Gastrocnemius medialis (tissue), 4 donors: ENCODE measurements around the gene HIBCH. TPM values are rescaled to one million over a fixed set of nuclear protein-coding genes. Genes with fewer than 3 reads are reported as not detected.
"Not testable (repeated sequence)": the region's sequence is repeated elsewhere in the genome, so short reads cannot be mapped to it uniquely, and the experiment has no call there.

Source experiments
- ATAC-seq, 2 donors: fragments of 150-250 bp; one replicate each; pipeline ENCODE4 v1.9.1; 2016
- DNase-seq, 2 donors: peaks; one replicate each; pipeline ENCODE4 v3.0.0-alpha.2; 2019
- H3K27ac ChIP-seq, 4 donors: fragments of 200-600 bp; sonication (generic); 1 replicate in 1 of 4; 2 replicates in 3 of 4; pipeline ENCODE4 v1.5.1; 2016 to 2018; ENCODE audit warnings: mild to moderate bottlenecking in 2 of 4, moderate library complexity in 1 of 4
- H3K27me3 ChIP-seq, 3 donors: fragments of 200-600 bp; sonication (generic) in 2 of 3; 1 replicate in 1 of 3; 2 replicates in 2 of 3; pipeline versions ENCODE4 v1.5.1 to v1.6.0; 2016 to 2019; ENCODE audit warnings: mild to moderate bottlenecking in 1 of 3, moderate library complexity in 1 of 3
- H3K36me3 ChIP-seq, 2 donors: fragments of 200-600 bp; sonication (generic) in 1 of 2; one replicate each; pipeline ENCODE4 v1.5.1; 2017 to 2018
- H3K4me1 ChIP-seq, 2 donors: fragments of 200-600 bp; sonication (generic) in 1 of 2; one replicate each; pipeline ENCODE4 v1.5.1; 2016 to 2017; ENCODE audit warnings: mild to moderate bottlenecking in 2 of 2
- H3K4me3 ChIP-seq, 4 donors: fragments of 200-600 bp; sonication (generic) in 3 of 4; 1 replicate in 1 of 4; 2 replicates in 3 of 4; pipeline ENCODE4 v1.5.1; 2016 to 2019; ENCODE audit warnings: mild to moderate bottlenecking in 2 of 4
- H3K9me3 ChIP-seq, 3 donors: fragments of 200-600 bp; sonication (generic) in 2 of 3; 1 replicate in 1 of 3; 2 replicates in 2 of 3; pipeline ENCODE4 v1.5.1; 2016 to 2019
- POLR2A ChIP-seq, 2 donors: fragments of 450-650 bp; IDR thresholded peaks; one replicate each; pipeline ENCODE4 v1.6.1; 2017; ENCODE audit warnings: antibody characterized with exemption in 2 of 2, mild to moderate bottlenecking in 2 of 2, moderate library complexity in 2 of 2
- in situ Hi-C, 4 donors: fragments of 200-750 bp; cut with MboI; loops; one replicate each; pipeline versions ENCODE4 v1.15.0 to v1.8.0; 2017; ENCODE audit warnings: low sequenced_read_pairs in 4 of 4
- intact Hi-C: fragments of 100-400 bp; cut with DNase I; formaldehyde crosslinking; loops from one replicate; pipeline ENCODE4 v1.15.1; 2023; ENCODE audit warnings: low total_unique reads
- total RNA-seq, 4 donors: library from RNA; depleted of rRNA; stranded (reverse); fragments of >200 nt; gene quantifications; one replicate each; pipeline versions ENCODE4 v1.1.0 to v1.2.3, GENCODE V29; 2016
- TF ChIP-seq, protein P1 (sequence below), 5 experiments: fragments of 450-650 bp in 3 of 5; fragments of 200-600 bp in 2 of 5; sonication (generic) in 2 of 5; IDR thresholded peaks in 4 of 5; conservative IDR thresholded peaks in 1 of 5; 1 replicate in 4 of 5; 2 replicates in 1 of 5; pipeline ENCODE4 v1.5.1; 2016 to 2019; ENCODE audit warnings: antibody characterized with exemption in 5 of 5, mild to moderate bottlenecking in 3 of 5, moderate library complexity in 3 of 5

HIBCH gene
- total RNA-seq, 4 donors from 2014 or later = 3.7 to 20.1 (median 10.6) TPM

DNA sequence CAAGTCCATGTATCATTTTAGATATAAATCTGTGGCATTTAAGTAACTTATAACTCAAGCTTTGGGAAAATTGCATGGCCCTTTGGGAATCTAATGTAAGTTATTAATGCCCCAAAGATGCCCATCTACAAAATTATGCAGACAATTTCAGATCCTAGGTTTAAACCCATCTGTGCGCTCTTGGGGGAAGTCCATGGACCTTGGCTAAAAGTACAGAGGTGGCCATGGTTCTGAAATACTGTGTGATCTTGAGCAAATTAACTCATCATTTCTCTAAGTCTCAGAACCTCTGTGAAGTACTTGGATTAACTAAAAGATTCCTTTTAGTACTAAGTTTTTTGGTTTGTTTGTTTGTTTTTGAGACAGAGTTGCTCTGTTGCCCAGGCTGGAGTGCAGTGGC, 43.3 kb upstream of the HIBCH start:
- TF ChIP-seq, protein P1, sequence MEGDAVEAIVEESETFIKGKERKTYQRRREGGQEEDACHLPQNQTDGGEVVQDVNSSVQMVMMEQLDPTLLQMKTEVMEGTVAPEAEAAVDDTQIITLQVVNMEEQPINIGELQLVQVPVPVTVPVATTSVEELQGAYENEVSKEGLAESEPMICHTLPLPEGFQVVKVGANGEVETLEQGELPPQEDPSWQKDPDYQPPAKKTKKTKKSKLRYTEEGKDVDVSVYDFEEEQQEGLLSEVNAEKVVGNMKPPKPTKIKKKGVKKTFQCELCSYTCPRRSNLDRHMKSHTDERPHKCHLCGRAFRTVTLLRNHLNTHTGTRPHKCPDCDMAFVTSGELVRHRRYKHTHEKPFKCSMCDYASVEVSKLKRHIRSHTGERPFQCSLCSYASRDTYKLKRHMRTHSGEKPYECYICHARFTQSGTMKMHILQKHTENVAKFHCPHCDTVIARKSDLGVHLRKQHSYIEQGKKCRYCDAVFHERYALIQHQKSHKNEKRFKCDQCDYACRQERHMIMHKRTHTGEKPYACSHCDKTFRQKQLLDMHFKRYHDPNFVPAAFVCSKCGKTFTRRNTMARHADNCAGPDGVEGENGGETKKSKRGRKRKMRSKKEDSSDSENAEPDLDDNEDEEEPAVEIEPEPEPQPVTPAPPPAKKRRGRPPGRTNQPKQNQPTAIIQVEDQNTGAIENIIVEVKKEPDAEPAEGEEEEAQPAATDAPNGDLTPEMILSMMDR (IDR thresholded peaks at IDR 0.05 in 4 of 5, conservative IDR thresholded peaks at IDR 0.05 in 1 of 5) = no peak
- TF ChIP-seq POLR2A (IDR thresholded peaks at IDR 0.05) = no peak
- in situ Hi-C loops (loop anchor here in 1 of 4 donors (25.0 kb wide), 1 partner anchor 276 kb away; no protein-coding TSS in a partner anchor), intact Hi-C loops (no loop called here)
- Histone ChIP-seq H3K27ac (no peak overlapping the region), H3K27me3 (no peaks in the 10 kb centered on the region), H3K4me1 (peaks cover 17 to 18% of the 10 kb centered on the region in 2 donors), H3K36me3 (peaks cover 0 to 3% of the 10 kb centered on the region in 2 donors), H3K9me3 (no peaks in the 10 kb centered on the region), H3K4me3 (no peak overlapping the region)
- no peak for DNase-seq
- ATAC-seq = no peak

DNA sequence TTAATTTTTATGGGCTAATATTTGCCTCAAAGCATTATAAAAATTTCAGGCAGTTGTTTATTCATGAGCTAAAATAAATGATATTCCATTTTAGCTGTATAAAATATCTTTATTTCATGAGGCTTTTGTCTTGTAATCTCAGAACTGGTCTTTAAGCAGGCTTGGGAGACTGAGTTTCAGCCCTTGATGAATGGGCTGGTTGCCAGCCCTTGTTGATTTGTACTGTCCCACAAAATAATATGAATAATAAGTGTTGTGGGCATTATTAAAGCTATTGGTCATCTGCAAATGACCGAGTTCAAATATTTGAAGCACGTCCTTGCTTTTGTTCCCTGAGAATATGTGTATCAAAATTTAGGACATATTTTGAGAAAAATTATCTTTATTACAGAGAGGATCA, 41.9 kb upstream of the HIBCH start:
- TF ChIP-seq, protein P1 (IDR thresholded peaks at IDR 0.05 in 4 of 5, conservative IDR thresholded peaks at IDR 0.05 in 1 of 5) = no peak
- TF ChIP-seq POLR2A (IDR thresholded peaks at IDR 0.05) = no peak
- Histone ChIP-seq H3K9me3 (no peaks in the 10 kb centered on the region), H3K27ac (no peak overlapping the region), H3K4me1 (peaks cover 17 to 27% of the 10 kb centered on the region in 2 donors), H3K27me3 (no peaks in the 10 kb centered on the region), H3K4me3 (no peak overlapping the region), H3K36me3 (no peaks in the 10 kb centered on the region)
- intact Hi-C loops = no loop called here
- DNase-seq = no peak
- no peak for ATAC-seq
- in situ Hi-C loops = loop anchor here in 1 of 4 donors (25.0 kb wide), 1 partner anchor 274 kb away; no protein-coding TSS in a partner anchor

DNA sequence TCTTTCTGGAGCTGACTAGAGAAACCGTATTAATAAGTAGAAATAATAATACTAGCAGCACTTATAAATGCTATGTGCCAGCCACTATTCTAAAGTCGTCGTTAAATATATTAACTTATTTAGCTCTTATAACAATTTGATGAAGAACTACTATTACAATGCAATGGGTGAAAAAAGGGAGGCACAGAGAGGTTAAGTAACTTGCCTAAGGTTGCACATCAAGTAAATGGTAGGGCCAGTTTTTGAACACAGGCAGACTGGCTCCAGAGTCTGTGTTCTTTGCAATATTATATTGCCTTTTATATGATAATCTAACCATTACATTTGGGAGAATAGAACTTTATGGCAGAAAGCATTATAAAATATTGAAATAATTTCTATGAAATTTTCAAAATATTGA, 41.3 kb upstream of the HIBCH start:
- intact Hi-C loops (no loop called here), in situ Hi-C loops (loop anchor here in 1 of 4 donors (25.0 kb wide), 1 partner anchor 274 kb away; no protein-coding TSS in a partner anchor)
- no peak for TF ChIP-seq POLR2A (IDR thresholded peaks at IDR 0.05)
- TF ChIP-seq, protein P1 (IDR thresholded peaks at IDR 0.05 in 4 of 5, conservative IDR thresholded peaks at IDR 0.05 in 1 of 5) = no peak
- Histone ChIP-seq H3K27me3 (no peaks in the 10 kb centered on the region), H3K4me3 (no peak overlapping the region), H3K27ac (peak overlapping the region in 1 of 4 donors; percentile 76), H3K9me3 (no peaks in the 10 kb centered on the region), H3K36me3 (no peaks in the 10 kb centered on the region), H3K4me1 (peaks cover 17 to 27% of the 10 kb centered on the region in 2 donors)
- ATAC-seq (no peak), DNase-seq (no peak)

DNA sequence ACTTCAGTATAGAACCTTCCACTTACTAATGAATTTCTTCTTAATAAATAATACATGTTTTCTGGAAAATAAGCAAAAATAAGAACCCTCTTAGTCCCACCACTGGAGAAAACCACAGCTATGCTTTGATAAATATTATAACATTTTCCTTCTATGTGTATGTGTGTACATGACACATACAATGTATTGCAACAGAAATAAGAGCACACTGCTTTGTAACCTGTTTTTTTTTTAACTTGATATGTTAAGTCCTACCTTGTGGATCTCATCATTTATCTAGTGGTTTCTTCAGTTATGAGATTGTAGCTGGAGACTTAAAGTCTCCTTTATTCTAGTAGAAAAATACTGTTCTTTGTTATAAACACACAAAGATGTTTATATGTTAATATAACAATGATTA, 40.9 kb upstream of the HIBCH start:
- no peaks in the 10 kb centered on the region for H3K27me3 ChIP-seq
- DNase-seq (no peak), ATAC-seq (no peak)
- intact Hi-C loops = no loop called here
- H3K27ac ChIP-seq = peak overlapping the region in 1 of 4 donors; percentile 76
- in situ Hi-C loops = loop anchor here in 1 of 4 donors (25.0 kb wide), 1 partner anchor 273 kb away; no protein-coding TSS in a partner anchor
- no peak overlapping the region for H3K4me3 ChIP-seq
- H3K9me3 ChIP-seq = no peaks in the 10 kb centered on the region
- H3K4me1 ChIP-seq = peaks cover 17 to 27% of the 10 kb centered on the region in 2 donors
- H3K36me3 ChIP-seq = no peaks in the 10 kb centered on the region
- TF ChIP-seq, protein P1 (IDR thresholded peaks at IDR 0.05 in 4 of 5, conservative IDR thresholded peaks at IDR 0.05 in 1 of 5) = no peak
- no peak for TF ChIP-seq POLR2A (IDR thresholded peaks at IDR 0.05)

DNA sequence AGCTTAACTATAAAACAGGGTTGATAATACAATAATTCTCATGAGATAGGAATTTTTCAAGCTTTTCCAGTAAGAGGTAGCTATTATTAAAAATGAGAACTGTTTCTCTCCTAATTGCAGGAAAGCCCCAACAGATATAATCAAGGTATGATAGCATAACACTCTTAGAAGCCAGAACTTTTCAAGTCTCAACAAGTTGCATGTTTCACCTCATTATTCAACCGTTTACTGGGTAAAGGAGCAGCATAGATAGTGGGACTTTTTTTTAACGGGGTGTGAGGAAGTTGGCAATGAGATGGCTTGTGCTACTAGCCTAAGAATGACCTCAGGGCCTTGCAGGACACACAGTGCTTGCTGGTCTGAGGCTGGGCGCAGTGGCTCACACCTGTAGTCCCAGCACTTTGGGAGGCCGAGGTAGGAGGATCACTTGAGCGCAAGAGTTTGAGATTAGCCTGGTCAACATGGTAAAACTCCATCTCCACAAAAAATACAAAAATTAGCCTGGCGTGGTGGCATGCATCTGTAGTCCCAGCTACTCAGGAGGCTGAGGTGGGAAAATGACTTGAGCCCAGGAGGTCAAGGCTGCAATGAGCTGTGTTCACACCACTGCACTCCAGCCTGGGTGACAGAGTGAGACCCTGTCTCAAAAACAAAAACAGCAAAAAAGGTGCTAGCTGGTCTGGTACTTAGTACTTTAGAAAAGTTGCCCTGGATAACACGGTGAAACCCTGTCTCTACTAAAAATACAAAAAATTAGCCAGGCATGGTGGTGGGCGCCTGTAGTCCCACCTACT, 39.2 kb upstream of the HIBCH start:
- Histone ChIP-seq H3K4me1 (peaks cover 25 to 35% of the 10 kb centered on the region in 2 donors), H3K27ac (peak overlapping the region; percentile 42 to 76 (median 55))
- DNase-seq, H3K4me3 ChIP-seq, ATAC-seq, H3K36me3 ChIP-seq, intact Hi-C loops, H3K27me3 ChIP-seq, H3K9me3 ChIP-seq: not testable (repeated sequence)
- in situ Hi-C loops = loop anchor here in 1 of 4 donors (25.0 kb wide), 1 partner anchor 272 kb away; no protein-coding TSS in a partner anchor
